H1 (cell line): ENCODE data around the gene C3orf52. TPM values are rescaled to one million over a fixed set of nuclear protein-coding genes. Genes with fewer than 3 reads are reported as not detected.
A peak's percentile ranks its signal among the peaks of the same experiment; 100 is the strongest.

Source experiments
- CTCF ChIA-PET: fragments of 300-600 bp; sonication (Branson Sonifier 250); formaldehyde crosslinking; loops from one replicate; lab custom pipeline; 2021; ENCODE audit not compliant: partially characterized antibody; lab: Charles Lee
- POLR2A ChIA-PET: fragments of 300-600 bp; sonication (Branson Sonifier 250); formaldehyde crosslinking; loops from one replicate; lab custom pipeline; 2021; ENCODE audit warnings: inconsistent platforms; ENCODE audit not compliant: partially characterized antibody; lab: Charles Lee
- DNase-seq, 2 experiments: peaks; one replicate each; pipeline versions ENCODE4 v3.0.0 to v3.0.0-alpha.2; 2010 to 2022; ENCODE audit warnings: low spot score in 2 of 2, low read depth in 1 of 2, mixed read lengths in 1 of 2
- FAIRE-seq: peaks from 2 replicates; lab custom pipeline; 2011; peaks lifted over from hg19 to GRCh38; lab: Jason Lieb, UNC
- H2AFZ ChIP-seq: 2 replicates; pipeline ENCODE4 v1.8.1; 2012; ENCODE audit warnings: low read length, inconsistent platforms
- H2AK5ac ChIP-seq: 2 replicates; pipeline ENCODE4 v1.6.1; 2013; ENCODE audit warnings: low read depth, low read length
- H2BK120ac ChIP-seq: replicated peaks from 2 replicates; pipeline ENCODE3; 2013; ENCODE audit warnings: low read depth, low read length, inconsistent platforms
- H2BK12ac ChIP-seq: 2 replicates; pipeline ENCODE4 v1.6.1; 2013; ENCODE audit warnings: low read depth, low read length
- H2BK15ac ChIP-seq: 2 replicates; pipeline ENCODE4 v1.6.1; 2013; ENCODE audit warnings: low read length
- H2BK20ac ChIP-seq: 2 replicates; pipeline ENCODE4 v1.6.1; 2013; ENCODE audit warnings: low read length
- H2BK5ac ChIP-seq: 2 replicates; pipeline ENCODE4 v1.6.1; 2013; ENCODE audit warnings: low read depth, low read length
- H3K14ac ChIP-seq: 2 replicates; pipeline ENCODE4 v1.6.1; 2013; ENCODE audit warnings: inconsistent platforms; ENCODE audit not compliant: insufficient read length
- H3K18ac ChIP-seq: 2 replicates; pipeline ENCODE4 v1.6.1; 2013; ENCODE audit warnings: low read length; ENCODE audit errors: extremely low read depth
- H3K23ac ChIP-seq: 2 replicates; pipeline ENCODE4 v1.6.1; 2013; ENCODE audit warnings: inconsistent platforms; ENCODE audit not compliant: insufficient read length
- H3K23me2 ChIP-seq: 2 replicates; pipeline ENCODE4 v1.6.1; 2013; ENCODE audit warnings: low read depth, low read length
- H3K27ac ChIP-seq: 2 replicates; pipeline ENCODE4 v1.6.1; 2011; ENCODE audit warnings: low read depth, low read length, inconsistent platforms
- H3K27me3 ChIP-seq, 4 experiments: replicated peaks in 1 of 4; 1 replicate in 1 of 4; 2 replicates in 3 of 4; pipeline versions ENCODE4 v1.6.1 to v1.8.1; 2011 to 2013; ENCODE audit warnings: low read length in 3 of 4, mild to moderate bottlenecking in 3 of 4, inconsistent platforms in 2 of 4, mixed read lengths in 2 of 4, moderate library complexity in 1 of 4; ENCODE audit not compliant: control insufficient read depth in 3 of 4, insufficient read depth in 3 of 4; ENCODE audit errors: extremely low read depth in 1 of 4
- H3K36me3 ChIP-seq, 4 experiments: 2 replicates each; pipeline versions ENCODE4 v1.6.1 to v1.8.1; 2011 to 2013; ENCODE audit warnings: mild to moderate bottlenecking in 4 of 4, low read length in 3 of 4, moderate library complexity in 2 of 4, control low read depth in 1 of 4, inconsistent platforms in 1 of 4; ENCODE audit not compliant: insufficient read depth in 4 of 4, control insufficient read depth in 2 of 4
- H3K4ac ChIP-seq: replicated peaks from 2 replicates; pipeline ENCODE3; 2013; ENCODE audit warnings: low read length, low read depth, mixed read lengths, inconsistent platforms; ENCODE audit not compliant: insufficient read length
- H3K4me1 ChIP-seq, 4 experiments: replicated peaks in 1 of 4; 1 replicate in 1 of 4; 2 replicates in 3 of 4; pipeline versions ENCODE4 v1.6.1 to v1.8.1; 2011 to 2013; ENCODE audit warnings: low read length in 3 of 4, inconsistent platforms in 2 of 4, mixed read lengths in 1 of 4; ENCODE audit not compliant: insufficient read depth in 4 of 4, control insufficient read depth in 3 of 4
- H3K4me2 ChIP-seq, 2 experiments: 2 replicates each; pipeline versions ENCODE4 v1.6.1 to v1.8.1; 2011 to 2013; ENCODE audit warnings: low read depth in 2 of 2, low read length in 2 of 2, control low read depth in 1 of 2, inconsistent platforms in 1 of 2, mild to moderate bottlenecking in 1 of 2; ENCODE audit not compliant: insufficient read depth in 1 of 2
- H3K4me3 ChIP-seq, 4 experiments: fragments of 200-600, 300-600 bp in 1 of 4; sonication (generic), shearing (Covaris generic), sonication (Bioruptor Twin) in 1 of 4; 2 replicates each; pipeline versions ENCODE4 v1.5.1 to v1.8.1; 2011 to 2016; ENCODE audit warnings: low read length in 4 of 4, low read depth in 3 of 4, control low read depth in 2 of 4, inconsistent platforms in 2 of 4, mild to moderate bottlenecking in 2 of 4, mixed read lengths in 1 of 4, moderate library complexity in 1 of 4; ENCODE audit not compliant: insufficient read depth in 2 of 4; ENCODE audit errors: extremely low read depth in 1 of 4
- H3K56ac ChIP-seq: replicated peaks from 2 replicates; pipeline ENCODE3; 2013; ENCODE audit warnings: low read depth, mild to moderate bottlenecking, mixed read lengths, low read length, inconsistent platforms; ENCODE audit not compliant: insufficient read length
- H3K79me1 ChIP-seq: 2 replicates; pipeline ENCODE4 v1.6.1; 2013; ENCODE audit warnings: low read depth, low read length, control low read depth
- H3K79me2 ChIP-seq, 2 experiments: 2 replicates each; pipeline versions ENCODE4 v1.6.1 to v1.8.1; 2012 to 2013; ENCODE audit warnings: low read length in 2 of 2, mild to moderate bottlenecking in 2 of 2, inconsistent platforms in 1 of 2; ENCODE audit not compliant: insufficient read depth in 2 of 2, control insufficient read depth in 1 of 2
- H3K9ac ChIP-seq, 4 experiments: replicated peaks in 1 of 4; 1 replicate in 1 of 4; 2 replicates in 3 of 4; pipeline versions ENCODE4 v1.6.1 to v1.8.1; 2011 to 2013; ENCODE audit warnings: low read depth in 3 of 4, low read length in 3 of 4, control low read depth in 2 of 4, mild to moderate bottlenecking in 2 of 4, moderate library complexity in 2 of 4, inconsistent platforms in 1 of 4; ENCODE audit errors: extremely low read depth in 1 of 4
- H3K9me3 ChIP-seq, 2 experiments: 2 replicates each; pipeline versions ENCODE4 v1.6.1 to v1.8.1; 2012 to 2013; ENCODE audit warnings: mild to moderate bottlenecking in 2 of 2, moderate library complexity in 2 of 2, control low read depth in 1 of 2, inconsistent platforms in 1 of 2, low read depth in 1 of 2, low read length in 1 of 2, mixed read lengths in 1 of 2; ENCODE audit not compliant: insufficient read depth in 2 of 2
- H4K20me1 ChIP-seq, 2 experiments: replicated peaks in 1 of 2; 2 replicates each; pipeline versions ENCODE3 to v1.8.1; 2011 to 2013; ENCODE audit warnings: inconsistent platforms in 2 of 2, low read length in 2 of 2, mild to moderate bottlenecking in 1 of 2; ENCODE audit not compliant: insufficient read depth in 2 of 2, control insufficient read depth in 1 of 2
- H4K5ac ChIP-seq: 2 replicates; pipeline ENCODE4 v1.6.1; 2013; ENCODE audit warnings: low read length, low read depth, mixed read lengths, inconsistent platforms; ENCODE audit not compliant: insufficient read length
- H4K8ac ChIP-seq: 2 replicates; pipeline ENCODE4 v1.8.0; 2013; ENCODE audit warnings: mild to moderate bottlenecking, moderate library complexity, low read length, inconsistent platforms; ENCODE audit not compliant: insufficient read depth; ENCODE audit errors: extremely low read depth
- H4K91ac ChIP-seq: replicated peaks from 2 replicates; pipeline ENCODE3; 2013; ENCODE audit warnings: low read length, mixed read lengths, inconsistent platforms; ENCODE audit not compliant: insufficient read length
- BACH1 ChIP-seq: IDR thresholded peaks from 2 replicates; pipeline ENCODE4 v1.6.1; 2012; ENCODE audit warnings: low read length, improper control_type of control experiment
- EZH2 ChIP-seq: fragments of 200-600 bp; sonication (generic); IDR thresholded peaks from 2 replicates; pipeline ENCODE4 v1.7.1; 2012; ENCODE audit warnings: low read depth, mild to moderate bottlenecking, moderate library complexity, low read length, inconsistent platforms; ENCODE audit not compliant: severe bottlenecking
- GABPA ChIP-seq: IDR thresholded peaks from 2 replicates; pipeline ENCODE4 v1.6.1; 2011; ENCODE audit warnings: mild to moderate bottlenecking, low read length, moderate library complexity, borderline replicate concordance; ENCODE audit not compliant: insufficient read depth
- HDAC6 ChIP-seq: IDR thresholded peaks from one replicate; pipeline ENCODE4 v1.7.1; 2012; ENCODE audit warnings: low read depth, mild to moderate bottlenecking, inconsistent platforms, low read length, moderate library complexity
- JUND ChIP-seq: IDR thresholded peaks from 2 replicates; pipeline ENCODE4 v1.6.1; 2011; ENCODE audit warnings: mild to moderate bottlenecking, improper control_type of control experiment, low read length
- POLR2A ChIP-seq, 2 experiments: IDR thresholded peaks; 1 replicate in 1 of 2; 2 replicates in 1 of 2; pipeline ENCODE4 v1.6.1; 2011; ENCODE audit warnings: low read depth in 2 of 2, low read length in 2 of 2, mild to moderate bottlenecking in 2 of 2; ENCODE audit errors: control extremely low read depth in 1 of 2
- SP1 ChIP-seq: IDR thresholded peaks from 2 replicates; pipeline ENCODE4 v1.6.1; 2011; ENCODE audit warnings: low read depth, low read length
- TAF1 ChIP-seq: IDR thresholded peaks from 2 replicates; pipeline ENCODE4 v1.6.1; 2011; ENCODE audit warnings: mild to moderate bottlenecking, low read depth, low read length
- ZNF274 ChIP-seq: IDR thresholded peaks from 2 replicates; pipeline ENCODE4 v1.7.0; 2012; ENCODE audit warnings: low read length, borderline replicate concordance; ENCODE audit errors: extremely low read depth
- WGBS, 2 experiments: shearing (Covaris generic) in 1 of 2; methylation state at CpG; one replicate each; pipeline versions ENCODE4 v1.1.6 to v1.1.7; 2013 to 2015; ENCODE audit warnings: low lambda C conversion rate in 2 of 2, mixed read lengths in 2 of 2, inconsistent platforms in 1 of 2, low coverage in 1 of 2, missing lambda C conversion rate in 1 of 2; ENCODE audit not compliant: insufficient replicate concordance in 2 of 2, insufficient coverage in 1 of 2, insufficient read length in 1 of 2; ENCODE audit errors: extremely low coverage in 1 of 2, missing lambda C conversion rate in 1 of 2; 5-methylcytosine and 5-hydroxymethylcytosine counted together
- polyA plus RNA-seq, 7 experiments: library from polyadenylated mRNA; depleted of rRNA in 3 of 7; stranded (reverse) in 5 of 7; unstranded in 2 of 7; fragments of >200 nt in 5 of 7; fragments of 200-250 nt in 2 of 7; gene quantifications; 1 replicate in 5 of 7; 2 replicates in 1 of 7; 4 replicates in 1 of 7; pipeline versions ENCODE4 v1.2.1 to v1.2.3, GENCODE V29; 2011 to 2013; ENCODE audit warnings: missing spikeins in 2 of 7, mixed read lengths in 2 of 7
- total RNA-seq: library from RNA; stranded (reverse); fragmentation: NEBNext Ultra II Directional; extraction: Animal tissue kit (Norgen Biotek cat#: 25700); gene quantifications from 2 replicates; pipeline ENCODE4 v1.2.1, GENCODE V29; 2021
- TF ChIP-seq, protein P1 (sequence below), 3 experiments: IDR thresholded peaks; 1 replicate in 2 of 3; 2 replicates in 1 of 3; pipeline versions ENCODE4 v1.5.1 to v1.6.1; 2011; ENCODE audit warnings: low read length in 3 of 3, mild to moderate bottlenecking in 3 of 3, inconsistent platforms in 2 of 3, low read depth in 1 of 3, moderate library complexity in 1 of 3; ENCODE audit not compliant: insufficient read depth in 1 of 3; ENCODE audit errors: control extremely low read depth in 1 of 3
- TF ChIP-seq, protein P2 (sequence below): IDR thresholded peaks from 2 replicates; pipeline ENCODE4 v1.6.1; 2011; ENCODE audit warnings: low read depth, mild to moderate bottlenecking, low read length; ENCODE audit not compliant: insufficient read depth

The C3orf52 gene
- total and polyA plus RNA-seq, 2 of the 8 experiments (the other 6 are each of a cell fraction or from before 2014, with no cell fraction given), result 9.7 to 13.1 TPM

DNA sequence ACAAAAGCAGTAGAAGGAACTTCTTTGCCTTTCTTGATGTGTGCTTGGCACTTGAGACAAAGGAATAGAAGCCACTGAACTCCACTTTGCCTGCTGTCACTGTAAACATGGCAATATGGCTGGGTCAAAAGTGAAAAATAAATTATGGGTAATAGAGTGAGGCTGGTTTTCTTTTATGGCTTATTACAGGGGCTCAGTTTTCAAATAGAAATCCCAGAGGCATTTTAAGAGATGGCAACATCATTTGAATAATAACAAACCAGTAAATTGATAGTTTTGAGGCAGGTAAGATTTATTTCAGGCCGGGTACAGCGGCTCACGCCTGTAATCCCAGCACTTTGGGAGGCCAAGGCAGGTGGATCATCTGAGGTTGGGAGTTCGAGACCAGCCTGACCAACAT, 2.8 kb downstream of the C3orf52 start:
- H2AK5ac ChIP-seq, result peak overlapping the region; percentile 46; the same call in 1 of the 2 replicates
- H4K91ac ChIP-seq, result no peak overlapping the region
- H3K14ac ChIP-seq, result no peak overlapping the region
- no peaks in the 10 kb centered on the region for H3K36me3 ChIP-seq
- 63% methylated on average over 4 of the region's 4 CpGs; no CpG with 5 or more reads in 1 of the 2 experiments for WGBS, 2 experiments
- ChIA-PET POLR2A (no interaction called here), CTCF (interaction anchor here (1.2 kb wide), 1 partner anchor 22 kb away, joined by 4 read pairs; no protein-coding TSS in a partner anchor)
- no peak overlapping the region for H2AFZ ChIP-seq
- H3K23ac ChIP-seq, result no peak overlapping the region
- H2BK120ac ChIP-seq, result no peak overlapping the region
- DNase-seq, result no peak
- H3K4me1 ChIP-seq, result peaks cover 2 to 18% (median 10%) of the 10 kb centered on the region in 4 experiments; a peak in 6 of 7 replicates
- peaks cover 0 to 12% (median 7%) of the 10 kb centered on the region in 4 experiments; a peak in 3 of 7 replicates for H3K27me3 ChIP-seq
- no peak overlapping the region for H2BK12ac ChIP-seq
- FAIRE-seq, result no peak
- no peak overlapping the region for H3K18ac ChIP-seq
- H3K4me3 ChIP-seq, result no peak overlapping the region
- no peak overlapping the region for H3K56ac ChIP-seq
- H3K9ac ChIP-seq, result no peak overlapping the region
- H3K27ac ChIP-seq, result no peak overlapping the region
- H3K23me2 ChIP-seq, result peaks cover 7% of the 10 kb centered on the region
- no peak overlapping the region for H4K8ac ChIP-seq
- no peak overlapping the region for H3K4ac ChIP-seq
- no peaks in the 10 kb centered on the region for H3K9me3 ChIP-seq
- no peak overlapping the region for H3K4me2 ChIP-seq
- H3K79me2 ChIP-seq, result peaks cover 0 to 19% of the 10 kb centered on the region in 2 experiments; a peak in 2 of 4 replicates
- no peaks in the 10 kb centered on the region for H4K20me1 ChIP-seq
- no peak overlapping the region for H2BK15ac ChIP-seq
- H2BK20ac ChIP-seq, result no peak overlapping the region
- H4K5ac ChIP-seq, result no peak overlapping the region
- H3K79me1 ChIP-seq, result no peaks in the 10 kb centered on the region; the same call in 1 of the 2 replicates
- H2BK5ac ChIP-seq, result no peak overlapping the region
- TF ChIP-seq BACH1 (no peak), POLR2A (IDR thresholded peaks at IDR 0.05; ENCODE audit: control extremely low read depth in 1 of 2, low read depth in 2 of 2, low read length in 2 of 2) (no peak), SP1 (no peak), EZH2 (no peak), GABPA (no peak), ZNF274 (no peak), HDAC6 (no peak), JUND (no peak), TAF1 (no peak)
- TF ChIP-seq, protein P1, sequence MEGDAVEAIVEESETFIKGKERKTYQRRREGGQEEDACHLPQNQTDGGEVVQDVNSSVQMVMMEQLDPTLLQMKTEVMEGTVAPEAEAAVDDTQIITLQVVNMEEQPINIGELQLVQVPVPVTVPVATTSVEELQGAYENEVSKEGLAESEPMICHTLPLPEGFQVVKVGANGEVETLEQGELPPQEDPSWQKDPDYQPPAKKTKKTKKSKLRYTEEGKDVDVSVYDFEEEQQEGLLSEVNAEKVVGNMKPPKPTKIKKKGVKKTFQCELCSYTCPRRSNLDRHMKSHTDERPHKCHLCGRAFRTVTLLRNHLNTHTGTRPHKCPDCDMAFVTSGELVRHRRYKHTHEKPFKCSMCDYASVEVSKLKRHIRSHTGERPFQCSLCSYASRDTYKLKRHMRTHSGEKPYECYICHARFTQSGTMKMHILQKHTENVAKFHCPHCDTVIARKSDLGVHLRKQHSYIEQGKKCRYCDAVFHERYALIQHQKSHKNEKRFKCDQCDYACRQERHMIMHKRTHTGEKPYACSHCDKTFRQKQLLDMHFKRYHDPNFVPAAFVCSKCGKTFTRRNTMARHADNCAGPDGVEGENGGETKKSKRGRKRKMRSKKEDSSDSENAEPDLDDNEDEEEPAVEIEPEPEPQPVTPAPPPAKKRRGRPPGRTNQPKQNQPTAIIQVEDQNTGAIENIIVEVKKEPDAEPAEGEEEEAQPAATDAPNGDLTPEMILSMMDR (IDR thresholded peaks at IDR 0.05; ENCODE audit: control extremely low read depth in 1 of 3, insufficient read depth in 1 of 3, low read depth in 1 of 3, low read length in 3 of 3), result no peak
- TF ChIP-seq, protein P2, sequence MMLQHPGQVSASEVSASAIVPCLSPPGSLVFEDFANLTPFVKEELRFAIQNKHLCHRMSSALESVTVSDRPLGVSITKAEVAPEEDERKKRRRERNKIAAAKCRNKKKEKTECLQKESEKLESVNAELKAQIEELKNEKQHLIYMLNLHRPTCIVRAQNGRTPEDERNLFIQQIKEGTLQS, result no peak
